Subcutaneous adipose tissue (tissue), 4 donors: ENCODE measurements around the gene FAM98A. TPM values are rescaled to one million over a fixed set of nuclear protein-coding genes. Genes with fewer than 3 reads are reported as not detected.

ENCODE experiments used
- CTCF ChIP-seq: fragments of 450-650 bp; IDR thresholded peaks from one replicate; pipeline ENCODE4 v1.5.1; 2016; ENCODE audit warnings: low read depth, mild to moderate bottlenecking, control low read depth, antibody characterized with exemption, moderate library complexity
- small RNA-seq: library from RNA; depleted of rRNA; stranded (forward); fragments of <200 nt; gene quantifications from one replicate; pipeline ENCODE3, GENCODE V24; 2016
- total RNA-seq, 4 donors: library from RNA; depleted of rRNA; stranded (reverse); fragments of >200 nt; gene quantifications; one replicate each; pipeline ENCODE4 v1.1.0, GENCODE V29; 2016

The FAM98A gene
- total RNA-seq, 4 donors from 2014 or later: 23.5 to 64.3 (median 46.5) TPM

DNA sequence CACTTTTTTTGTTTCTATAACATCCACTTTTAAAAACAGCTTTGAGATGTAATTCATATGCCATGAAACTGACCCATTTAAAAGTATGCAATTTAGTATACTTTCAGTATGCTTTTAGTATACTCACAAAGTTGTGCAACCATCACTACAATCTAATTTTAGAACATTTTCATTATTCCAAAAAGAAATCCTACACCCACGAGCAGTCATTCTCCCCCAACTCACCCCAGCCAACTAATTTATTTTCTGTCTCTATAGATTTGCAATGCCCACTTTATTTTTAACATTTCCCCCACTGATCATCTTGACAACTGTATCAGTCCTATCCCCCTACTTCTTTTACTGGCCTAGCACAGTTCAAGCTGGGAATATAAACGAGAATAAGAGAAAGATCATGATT, 39.1 kb downstream of the FAM98A start:
- no peak for TF ChIP-seq CTCF

- no peak for TF ChIP-seq CTCF
These were observed 39.8 kb downstream of the FAM98A start for GRCh38 chr2:33559328-33559727.

GRCh38 chr2:33555681-33556080, 43.4 kb downstream of the FAM98A start:
- TF ChIP-seq CTCF: no peak

DNA sequence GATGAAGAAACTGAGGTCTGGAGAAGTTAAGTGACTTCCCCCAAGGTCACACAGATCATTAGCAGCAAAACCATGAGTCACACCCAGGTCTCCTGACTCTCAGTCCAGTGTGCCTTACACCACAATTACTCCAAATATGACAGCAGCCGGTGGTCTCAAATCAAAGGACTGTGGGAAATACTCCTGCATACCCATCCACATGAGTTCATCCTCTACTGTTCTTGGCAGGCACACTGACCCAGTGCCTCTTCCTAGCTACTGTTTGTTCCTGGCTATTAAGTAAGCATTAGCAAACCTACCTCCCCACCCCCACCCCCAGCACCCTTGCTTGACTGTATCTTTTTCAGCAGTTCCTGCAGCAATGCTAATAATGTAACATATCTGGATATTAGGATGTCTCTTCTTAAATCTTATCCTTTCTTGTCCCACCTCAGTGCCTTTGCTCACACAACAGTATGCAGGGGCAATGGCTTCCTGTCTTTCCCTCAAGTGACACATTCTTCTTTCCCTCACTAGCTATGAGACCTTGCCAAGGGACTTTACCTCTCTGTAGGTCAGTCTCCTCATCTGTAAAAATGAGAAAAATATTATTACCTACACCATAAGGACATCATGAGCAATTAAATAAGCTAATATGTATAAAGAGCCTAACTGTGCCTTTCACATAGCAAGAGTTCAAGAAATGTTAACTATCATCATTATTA, 46.2 kb downstream of the FAM98A start:
- no peak for TF ChIP-seq CTCF

- no peak for TF ChIP-seq CTCF
These were observed 48.9 kb downstream of the FAM98A start for GRCh38 chr2:33550206-33550605.

- TF ChIP-seq CTCF: no peak
These were observed 57.9 kb downstream of the FAM98A start for GRCh38 chr2:33541243-33541642.

- TF ChIP-seq CTCF: no peak
These were observed 63.7 kb downstream of the FAM98A start for GRCh38 chr2:33535421-33535820.

Small RNA genes within 50 kb of the gene (small RNA-seq; reads per million reads assigned to genes)
- gene ATP6V0E1P3: not detected

Other genes starting within 250 kb of the FAM98A start
- gene RASGRP3, start 122.7 kb downstream of the FAM98A start, total RNA-seq: 10 to 100 TPM in 3 of 4 donors, 1 to 10 TPM in 1; 9.5 to 63.9 (median 33.2) TPM